GM18867 (cell line): ENCODE results near the gene MCM8.
A peak's percentile ranks its signal among the peaks of the same experiment; 100 is the strongest.

Source experiments
- ATAC-seq: cut with Tn5 transposase; IDR thresholded peaks from one replicate; pipeline ENCODE4 v1.9.1; 2021; ENCODE audit warnings: mild to moderate bottlenecking, moderate library complexity; ENCODE audit not compliant: unreplicated experiment

MCM8 gene

DNA sequence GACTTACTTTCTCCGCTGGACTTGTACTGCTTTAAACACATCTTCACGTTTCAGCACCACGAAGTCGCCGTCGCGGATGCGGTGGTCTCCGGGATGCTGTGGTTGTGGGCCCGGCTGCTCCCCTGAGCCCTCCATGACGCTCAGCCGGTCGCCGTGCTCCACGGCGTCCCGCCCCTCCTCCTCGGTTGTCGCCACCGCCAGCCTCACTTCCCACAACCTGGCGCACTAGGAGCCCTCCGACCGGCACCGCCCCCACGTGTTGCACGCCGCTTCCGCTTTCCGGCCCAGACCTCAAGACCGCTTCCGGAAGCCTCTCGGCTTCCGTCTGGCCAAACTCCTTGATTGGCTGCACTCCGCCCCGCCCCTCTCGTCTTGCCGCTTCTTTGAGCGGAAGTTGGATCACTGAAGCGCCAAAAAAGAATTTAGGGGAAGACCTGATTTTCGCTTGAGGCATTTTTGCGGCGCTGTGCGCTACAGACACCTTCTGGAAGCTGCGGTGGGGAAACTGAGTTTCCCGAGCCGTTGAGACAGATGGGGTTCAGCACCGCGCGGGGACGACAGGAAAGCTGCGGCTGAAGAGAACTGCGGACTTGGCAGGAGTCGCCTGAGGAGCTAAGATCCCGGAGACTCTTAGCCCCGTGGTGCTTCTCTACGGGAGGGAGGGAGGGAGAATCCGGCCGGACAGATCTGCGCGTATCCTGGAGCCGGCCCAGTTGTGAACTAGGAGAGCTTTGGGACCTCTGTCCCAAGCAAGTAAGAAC lies at the start of gene MCM8, which contains the start of gene TRMT6:
Gene MCM8 (plus strand): TSS at position 382 of the 761 bp plus-strand sequence. CDS start 1,364 bp downstream, outside the sequence.
Gene TRMT6 (minus strand): TSS at position 263 of the 761 bp plus-strand sequence. CDS start 128 bp downstream, at position 135.
- peak; percentile 98 for ATAC-seq

- ATAC-seq: no peak
Measured at GRCh38 chr20:5900908-5901307, 49.5 kb upstream of the MCM8 start.

GRCh38 chr20:5908981-5909380 lies 41.5 kb upstream of the MCM8 start:
- ATAC-seq: no peak

- no peak for ATAC-seq
Measured at GRCh38 chr20:5910186-5910585, 40.3 kb upstream of the MCM8 start.

- no peak for ATAC-seq
Measured at GRCh38 chr20:5913166-5913565, 37.3 kb upstream of the MCM8 start.

DNA sequence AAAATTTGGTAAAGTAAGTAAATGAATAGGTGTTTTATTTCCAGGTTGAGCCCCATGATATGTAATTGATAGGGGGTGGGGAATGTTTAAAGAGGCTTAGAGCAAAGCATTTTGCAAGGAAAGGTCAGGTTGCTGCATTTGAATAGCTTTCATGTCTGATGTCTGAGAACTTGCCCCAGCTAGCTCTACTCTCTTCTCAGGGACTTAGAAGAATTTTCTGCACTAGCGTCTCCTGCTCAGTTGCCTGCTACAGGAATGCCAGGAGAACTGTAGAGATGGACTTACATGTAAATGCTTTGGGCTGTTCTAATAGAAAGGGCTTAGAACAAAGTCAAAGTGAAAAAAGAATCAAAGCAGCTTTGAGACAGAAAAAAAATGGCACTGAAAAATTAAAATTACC lies 35.6 kb upstream of the MCM8 start:
- no peak for ATAC-seq

DNA sequence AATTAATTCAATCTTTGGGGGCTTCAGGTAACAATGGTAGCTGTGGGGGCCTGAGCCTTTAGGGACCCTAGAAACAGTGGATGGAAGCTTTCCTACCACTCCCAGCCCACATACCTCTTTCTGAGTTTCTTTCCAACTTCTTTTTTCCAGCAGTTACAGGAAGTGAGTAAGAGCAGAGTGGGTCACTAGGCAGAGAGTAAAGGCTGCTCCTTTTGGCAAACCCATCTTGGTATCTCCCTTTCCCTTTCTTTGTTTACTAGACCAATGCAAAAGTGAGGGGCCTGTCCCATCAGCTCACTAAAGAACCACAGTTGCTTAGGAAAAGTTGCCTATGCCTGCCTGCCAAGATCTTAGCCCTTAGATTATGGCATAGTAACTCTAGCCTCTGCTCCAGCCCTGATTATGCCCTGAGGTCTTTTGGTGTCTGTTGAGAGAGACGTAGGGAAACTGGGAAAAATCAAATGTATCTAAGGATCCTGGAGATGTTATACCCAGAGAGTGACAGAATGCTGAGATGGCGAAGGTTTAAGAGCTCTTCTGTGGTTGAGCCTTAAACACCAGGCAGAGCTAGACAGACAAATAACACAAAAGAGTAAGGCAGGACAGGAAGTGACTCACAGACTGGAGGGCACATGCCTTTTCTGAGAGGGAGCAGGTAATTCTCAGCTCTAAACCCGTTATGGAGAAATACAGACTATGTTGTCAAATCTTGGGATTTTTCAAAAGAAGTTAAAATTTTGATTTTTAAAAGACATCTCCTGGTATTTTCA lies 31.4 kb upstream of the MCM8 start:
- ATAC-seq: no peak

DNA sequence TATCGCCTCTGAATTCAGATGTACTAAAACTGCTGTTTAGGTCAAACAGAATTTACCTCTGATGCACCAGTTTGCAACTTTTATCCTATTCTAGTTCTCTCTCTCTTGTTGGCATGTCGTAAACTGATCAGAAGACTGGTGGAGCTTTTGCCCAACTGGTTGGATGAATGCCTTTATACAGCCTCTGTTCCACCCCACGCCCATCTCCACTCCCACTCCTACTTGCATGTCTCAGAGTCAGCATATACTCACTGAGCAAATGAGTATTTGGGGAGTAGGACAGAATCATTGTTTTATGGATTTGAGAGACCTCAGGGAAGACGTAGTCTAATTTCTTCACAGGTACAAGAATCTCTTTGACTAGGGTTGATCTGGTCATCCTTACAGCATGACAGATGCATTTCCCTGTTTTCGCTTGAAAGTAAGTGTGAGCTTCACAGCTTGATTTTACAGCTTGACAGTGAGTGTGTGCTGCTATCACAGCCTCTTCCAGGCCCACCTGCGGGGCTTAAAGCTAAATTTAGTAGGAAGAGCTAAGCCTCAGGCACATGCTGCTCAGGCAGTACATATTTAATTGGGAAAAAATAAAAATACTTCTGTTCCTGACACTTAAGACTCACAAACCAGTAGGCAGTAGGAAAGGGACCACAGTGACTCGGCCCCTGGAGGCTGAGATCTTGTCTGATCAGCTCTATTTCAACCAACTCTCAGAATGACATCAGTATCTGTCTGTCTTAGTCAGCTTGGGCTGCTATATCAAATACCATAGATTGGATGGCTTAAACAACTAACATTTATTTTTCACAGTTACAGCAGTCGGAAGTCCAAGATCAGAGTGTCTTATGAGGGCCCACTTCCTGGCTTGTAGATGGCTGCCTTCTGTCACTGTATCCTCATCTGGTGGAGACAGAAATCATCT lies 30.6 kb upstream of the MCM8 start:
- ATAC-seq: no peak

DNA sequence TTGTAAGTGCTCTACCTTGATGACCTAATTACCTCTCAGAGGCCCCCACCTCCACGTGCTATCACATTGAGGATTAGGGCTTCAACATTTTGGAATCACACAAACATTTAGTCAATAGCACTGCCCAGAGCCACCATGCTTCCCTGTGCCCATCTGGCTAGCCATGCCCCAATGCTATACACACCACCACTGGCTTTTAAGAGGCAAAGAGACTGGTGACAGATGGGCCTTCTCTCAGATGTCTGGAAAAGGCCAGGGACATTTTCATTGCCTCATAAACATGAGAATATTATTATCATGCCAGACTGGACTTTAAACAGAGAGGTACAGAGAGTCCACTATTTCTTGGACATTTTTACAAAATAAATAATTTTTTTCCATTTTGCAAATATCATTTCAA lies 29.9 kb upstream of the MCM8 start:
- ATAC-seq: no peak

GRCh38 chr20:5923493-5923892 lies 27.0 kb upstream of the MCM8 start:
- no peak for ATAC-seq

DNA sequence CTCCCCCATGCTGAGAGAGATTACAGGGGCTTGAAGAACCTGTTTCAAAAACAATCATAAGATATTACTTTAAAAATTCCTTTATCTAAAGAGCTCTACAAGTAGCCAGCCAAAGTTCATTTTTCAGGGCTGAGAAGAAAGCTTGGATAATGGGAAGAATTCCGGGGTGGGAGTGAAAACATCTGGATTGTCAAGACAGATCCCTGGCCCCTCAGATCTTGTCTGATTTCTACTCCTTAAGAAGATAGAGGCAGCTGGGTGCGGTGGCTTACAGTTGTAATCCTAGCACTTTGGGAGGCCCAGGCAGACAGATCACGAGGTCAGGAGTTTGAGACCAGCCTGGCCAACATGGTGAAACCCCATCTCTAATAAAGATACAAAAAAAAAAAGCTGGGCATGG lies 24.9 kb upstream of the MCM8 start:
- ATAC-seq: no peak

- no peak for ATAC-seq
Measured at GRCh38 chr20:5927749-5928462, 22.5 kb upstream of the MCM8 start.

DNA sequence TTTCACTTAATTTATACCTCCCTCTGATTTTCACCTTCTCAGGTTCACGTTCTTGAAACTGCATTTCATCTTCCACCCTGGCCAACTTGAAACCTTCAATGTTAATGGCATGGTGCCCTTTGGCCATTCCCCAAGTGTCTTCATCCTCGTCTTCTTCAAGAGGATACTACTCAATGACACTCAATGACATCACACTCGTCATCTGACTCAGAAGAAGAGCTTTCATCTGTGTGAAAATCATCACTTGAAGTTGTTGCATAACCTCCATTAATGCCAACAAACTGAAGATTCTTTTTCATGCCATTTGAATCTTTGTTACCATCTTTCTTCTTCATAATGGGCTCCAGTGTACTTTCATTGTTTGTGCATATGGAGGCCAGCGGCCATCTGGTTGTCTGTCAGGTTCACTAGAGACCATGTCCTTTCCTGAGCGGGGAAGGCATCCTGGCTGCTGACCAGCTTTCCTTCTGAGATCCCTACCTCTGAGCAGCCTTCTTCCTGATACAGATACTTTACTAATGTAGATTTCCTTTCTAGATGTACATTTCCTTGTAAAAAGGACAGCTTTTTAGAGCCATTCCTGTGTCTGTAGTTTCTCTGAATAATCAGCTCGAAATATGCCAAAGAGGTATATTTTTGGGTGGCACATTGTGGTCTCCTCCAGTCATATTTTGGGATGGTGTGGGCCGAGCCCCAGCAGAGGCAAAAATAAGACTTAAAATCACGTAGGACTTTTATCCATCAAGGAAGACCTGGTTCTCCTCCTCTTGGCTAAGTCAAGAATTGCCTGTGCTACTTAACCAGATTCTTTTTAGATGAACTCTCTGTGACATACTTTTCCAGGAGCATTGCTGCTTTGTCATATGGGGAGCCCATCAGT lies 21.4 kb upstream of the MCM8 start:
- no peak for ATAC-seq

GRCh38 chr20:5931411-5931810 lies 19.0 kb upstream of the MCM8 start:
- no peak for ATAC-seq

DNA sequence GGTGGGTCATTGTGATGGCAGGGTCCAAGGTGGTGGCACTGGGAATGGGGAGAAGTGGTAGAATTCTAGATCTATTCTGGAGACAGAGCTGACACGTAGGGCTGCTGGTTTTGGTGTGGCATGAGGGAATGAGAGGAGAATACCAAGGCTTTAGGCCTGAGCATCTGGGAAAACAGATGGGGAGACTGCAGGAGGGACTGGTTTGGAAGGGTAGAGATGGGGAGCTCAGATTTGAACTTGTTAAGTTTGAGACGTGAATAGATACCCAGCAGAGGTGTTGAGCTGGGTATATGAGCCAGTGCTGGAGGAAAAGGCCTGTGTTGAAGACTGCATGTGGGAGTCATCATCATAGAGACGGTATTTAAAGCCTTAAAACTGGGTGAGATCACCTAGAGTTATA lies 17.7 kb upstream of the MCM8 start:
- no peak for ATAC-seq

DNA sequence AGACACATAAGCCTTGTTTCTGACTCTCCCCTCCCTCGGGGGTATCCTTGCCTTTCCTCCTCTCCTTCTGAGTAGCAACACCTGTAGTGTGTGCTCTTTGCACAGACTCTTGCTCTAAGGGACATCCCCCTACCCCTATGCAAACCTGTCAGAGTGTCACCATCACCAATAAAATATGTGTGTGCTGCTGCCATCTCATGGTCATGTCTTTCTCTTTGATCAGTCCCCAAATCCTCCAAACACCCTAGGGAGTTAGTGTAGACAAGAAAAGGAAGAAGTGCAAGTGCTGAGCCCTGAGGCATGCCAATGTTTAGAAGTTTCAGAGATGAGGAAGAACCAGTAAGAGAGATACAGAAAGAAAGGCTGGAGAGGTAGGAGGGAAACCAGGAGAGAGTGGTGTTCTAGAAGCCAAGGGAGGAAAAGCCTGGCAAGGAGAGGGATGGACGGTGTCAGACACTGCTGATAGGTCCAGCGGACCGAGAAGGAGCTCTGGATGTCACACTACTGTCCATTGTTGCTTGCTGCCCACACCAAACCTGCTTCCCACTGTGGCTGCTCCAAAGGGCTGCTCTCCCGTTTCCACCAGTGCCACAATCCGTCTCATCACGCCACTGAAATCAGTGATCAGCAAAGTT lies 16.5 kb upstream of the MCM8 start:
- ATAC-seq: no peak

DNA sequence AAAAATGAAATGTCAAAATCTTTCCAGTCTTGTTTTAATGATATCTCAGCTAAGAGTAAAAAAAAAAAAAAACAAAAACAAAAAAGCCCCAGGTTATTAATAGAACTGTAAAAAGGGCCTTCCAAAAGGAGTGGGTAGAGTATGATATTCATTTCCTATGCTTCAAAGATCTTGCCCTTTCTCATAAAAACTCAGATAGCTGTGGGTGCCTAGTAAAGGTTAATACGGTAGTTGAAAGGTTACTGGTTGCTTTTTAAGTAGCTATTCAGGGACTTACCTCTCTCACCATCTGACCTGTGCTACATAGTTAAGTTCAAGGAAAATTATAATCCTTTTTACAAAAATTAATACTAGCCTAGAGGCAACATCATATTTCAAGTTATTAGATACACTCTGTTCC lies 15.1 kb upstream of the MCM8 start:
- no peak for ATAC-seq

DNA sequence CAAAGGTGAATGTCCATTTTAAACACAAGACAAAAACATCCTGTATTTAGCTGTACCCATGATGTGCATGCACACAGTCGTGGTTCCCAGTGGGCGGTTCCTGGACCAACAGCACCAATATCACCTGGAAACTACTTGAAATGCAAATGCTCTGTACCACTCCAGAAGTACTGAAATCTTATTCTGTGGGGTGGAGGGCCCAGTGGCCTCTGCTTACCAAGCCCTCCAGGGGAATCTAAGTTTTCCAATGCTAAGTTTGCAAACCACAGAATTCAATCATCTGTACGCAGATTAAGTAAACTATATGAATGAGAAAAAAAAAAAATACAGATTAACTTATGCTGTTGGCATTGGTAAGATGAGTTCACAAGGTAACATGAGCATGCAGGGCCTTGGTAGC lies 14.2 kb upstream of the MCM8 start:
- no peak for ATAC-seq

DNA sequence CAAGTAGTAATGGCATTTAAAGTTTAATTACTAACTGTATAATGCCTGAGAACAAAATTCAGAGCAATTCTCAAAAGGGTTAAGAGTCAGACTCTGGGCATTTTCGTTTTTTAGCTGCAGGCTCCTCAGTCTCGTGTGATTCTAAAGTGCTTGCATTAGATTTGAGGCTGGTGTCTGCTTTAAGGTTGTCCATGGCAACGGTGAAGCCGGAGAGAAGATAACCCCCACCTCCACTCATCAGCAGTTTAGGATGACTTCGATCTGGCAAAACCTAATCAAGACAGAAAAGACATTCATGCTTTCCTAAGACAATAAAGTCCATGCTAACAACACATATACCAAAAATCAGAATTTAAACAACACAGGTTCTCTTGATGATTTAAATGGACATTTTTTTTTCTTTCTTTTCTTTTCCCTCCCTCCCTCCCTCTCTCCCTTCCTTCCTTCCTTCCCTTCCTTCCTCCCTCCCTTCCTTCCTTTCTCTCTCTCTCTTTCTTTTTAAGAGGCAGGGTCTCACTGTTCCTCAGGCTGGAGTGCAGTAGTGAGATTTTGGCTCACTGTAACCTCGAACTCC lies 11.9 kb upstream of the MCM8 start:
- no peak for ATAC-seq
